HEK293 (cell line): ENCODE data around the gene LATS1.
"Not testable (repeated sequence)": the region's sequence is repeated elsewhere in the genome, so short reads cannot be mapped to it uniquely, and the experiment has no call there.

ENCODE experiments used
- CTCF ChIA-PET: fragments of 350-600 bp; formaldehyde crosslinking; extraction: SDS; loops from one replicate; lab custom pipeline; 2021; ENCODE audit warnings: antibody characterized with exemption; lab: Yijun Ruan, JAX
- POLR2A ChIA-PET: fragments of 300-600 bp; formaldehyde crosslinking; extraction: SDS; loops from one replicate; lab custom pipeline; 2020; ENCODE audit warnings: antibody characterized with exemption, inconsistent platforms; lab: Yijun Ruan, JAX
- H3K27ac ChIP-seq: fragments of 200-500 bp; sonication (Bioruptor generic); 2 replicates; pipeline ENCODE4 v1.5.1; 2014; ENCODE audit warnings: low read depth, low read length, control low read depth, inconsistent platforms; ENCODE audit errors: extremely low read depth
- H3K36me3 ChIP-seq, 2 experiments: fragments of 200-500 bp in 1 of 2; sonication (Bioruptor generic) in 1 of 2; 1 replicate in 1 of 2; 2 replicates in 1 of 2; pipeline ENCODE4 v1.5.1; 2014 to 2017; ENCODE audit warnings: inconsistent platforms in 2 of 2, low read length in 2 of 2; ENCODE audit not compliant: control insufficient read depth in 2 of 2, insufficient read depth in 1 of 2
- H3K4me1 ChIP-seq: fragments of 200-500 bp; sonication (Bioruptor generic); 2 replicates; pipeline ENCODE4 v1.5.1; 2014; ENCODE audit warnings: mild to moderate bottlenecking, low read length, inconsistent platforms; ENCODE audit not compliant: control insufficient read depth, insufficient read depth
- H3K4me3 ChIP-seq: 2 replicates; pipeline ENCODE4 v1.5.1; 2011; ENCODE audit warnings: low read depth, mild to moderate bottlenecking, control low read depth, low read length, moderate library complexity
- H3K9me3 ChIP-seq: fragments of 200-500 bp; sonication (Bioruptor generic); 2 replicates; pipeline ENCODE4 v1.5.1; 2014; ENCODE audit warnings: low read depth, low read length, inconsistent platforms; ENCODE audit not compliant: control insufficient read depth, insufficient read depth
- GLI4 ChIP-seq: fragments of 450-650 bp; formaldehyde crosslinking; IDR thresholded peaks from 2 replicates; pipeline ENCODE4 v1.5.1; 2016; ENCODE audit warnings: missing biosample characterization, missing genetic modification characterization
- RBAK ChIP-seq: fragments of 450-650 bp; formaldehyde crosslinking; IDR thresholded peaks from 2 replicates; pipeline ENCODE4 v1.5.1; 2016; ENCODE audit warnings: missing biosample characterization, missing genetic modification characterization
- SCRT1 ChIP-seq: fragments of 450-650 bp; formaldehyde crosslinking; IDR thresholded peaks from 2 replicates; pipeline ENCODE4 v1.5.1; 2016; ENCODE audit warnings: missing biosample characterization, missing genetic modification characterization, borderline replicate concordance
- SCRT2 ChIP-seq: fragments of 450-650 bp; formaldehyde crosslinking; IDR thresholded peaks from 2 replicates; pipeline ENCODE4 v1.5.1; 2016; ENCODE audit warnings: missing biosample characterization, missing genetic modification characterization
- SP7 ChIP-seq: fragments of 450-650 bp; formaldehyde crosslinking; IDR thresholded peaks from 2 replicates; pipeline ENCODE4 v1.5.1; 2016; ENCODE audit warnings: missing biosample characterization, missing genetic modification characterization
- TCF7L2 ChIP-seq: IDR thresholded peaks from 2 replicates; pipeline ENCODE4 v1.6.1; 2011; ENCODE audit warnings: low read depth, mild to moderate bottlenecking, inconsistent platforms, low read length, moderate library complexity, borderline replicate concordance
- ZFP37 ChIP-seq: fragments of 450-650 bp; formaldehyde crosslinking; IDR thresholded peaks from 2 replicates; pipeline ENCODE4 v1.5.1; 2016; ENCODE audit warnings: missing biosample characterization, missing genetic modification characterization
- ZIC2 ChIP-seq: fragments of 450-650 bp; formaldehyde crosslinking; IDR thresholded peaks from 2 replicates; pipeline ENCODE4 v1.5.1; 2016; ENCODE audit warnings: missing biosample characterization, missing genetic modification characterization
- ZNF138 ChIP-seq: fragments of 450-650 bp; formaldehyde crosslinking; IDR thresholded peaks from 2 replicates; pipeline ENCODE4 v1.5.1; 2016; ENCODE audit warnings: missing biosample characterization, missing genetic modification characterization, borderline replicate concordance
- ZNF19 ChIP-seq: fragments of 450-650 bp; formaldehyde crosslinking; IDR thresholded peaks from 2 replicates; pipeline ENCODE4; 2016; ENCODE audit warnings: missing biosample characterization, missing genetic modification characterization, low read depth
- ZNF416 ChIP-seq: fragments of 450-650 bp; formaldehyde crosslinking; IDR thresholded peaks from 2 replicates; pipeline ENCODE4 v1.5.1; 2016; ENCODE audit warnings: missing biosample characterization, missing genetic modification characterization
- ZNF423 ChIP-seq: fragments of 450-650 bp; formaldehyde crosslinking; IDR thresholded peaks from 2 replicates; pipeline ENCODE4 v1.5.1; 2016; ENCODE audit warnings: missing biosample characterization, missing genetic modification characterization
- ZNF473 ChIP-seq: fragments of 450-650 bp; formaldehyde crosslinking; IDR thresholded peaks from 2 replicates; pipeline ENCODE4 v1.5.1; 2017; ENCODE audit warnings: missing biosample characterization, missing genetic modification characterization
- ZNF514 ChIP-seq: fragments of 450-650 bp; formaldehyde crosslinking; IDR thresholded peaks from 2 replicates; pipeline ENCODE4 v1.5.1; 2016; ENCODE audit warnings: missing biosample characterization, missing genetic modification characterization
- ZNF596 ChIP-seq: fragments of 450-650 bp; IDR thresholded peaks from 2 replicates; pipeline ENCODE4 v1.5.0; 2018; ENCODE audit warnings: missing biosample characterization, mild to moderate bottlenecking, missing genetic modification characterization, moderate library complexity
- ZNF701 ChIP-seq: fragments of 450-650 bp; formaldehyde crosslinking; IDR thresholded peaks from 2 replicates; pipeline ENCODE4 v1.5.1; 2016; ENCODE audit warnings: missing biosample characterization, missing genetic modification characterization
- ZNF776 ChIP-seq: fragments of 450-650 bp; formaldehyde crosslinking; IDR thresholded peaks from 2 replicates; pipeline ENCODE4 v1.5.0; 2017; ENCODE audit warnings: missing biosample characterization, missing genetic modification characterization, borderline replicate concordance
- TF ChIP-seq, protein P1 (sequence below): fragments of 450-650 bp; formaldehyde crosslinking; IDR thresholded peaks from 2 replicates; pipeline ENCODE4 v1.5.1; 2016; ENCODE audit warnings: missing biosample characterization, missing genetic modification characterization
- TF ChIP-seq, protein P2 (sequence below): fragments of 450-650 bp; formaldehyde crosslinking; IDR thresholded peaks from 2 replicates; pipeline ENCODE4 v1.5.1; 2016; ENCODE audit warnings: missing biosample characterization, missing genetic modification characterization
- TF ChIP-seq, protein P3 (sequence below): fragments of 450-650 bp; formaldehyde crosslinking; IDR thresholded peaks from 2 replicates; pipeline ENCODE4 v1.5.1; 2017; ENCODE audit warnings: missing biosample characterization, missing genetic modification characterization

The LATS1 gene

DNA sequence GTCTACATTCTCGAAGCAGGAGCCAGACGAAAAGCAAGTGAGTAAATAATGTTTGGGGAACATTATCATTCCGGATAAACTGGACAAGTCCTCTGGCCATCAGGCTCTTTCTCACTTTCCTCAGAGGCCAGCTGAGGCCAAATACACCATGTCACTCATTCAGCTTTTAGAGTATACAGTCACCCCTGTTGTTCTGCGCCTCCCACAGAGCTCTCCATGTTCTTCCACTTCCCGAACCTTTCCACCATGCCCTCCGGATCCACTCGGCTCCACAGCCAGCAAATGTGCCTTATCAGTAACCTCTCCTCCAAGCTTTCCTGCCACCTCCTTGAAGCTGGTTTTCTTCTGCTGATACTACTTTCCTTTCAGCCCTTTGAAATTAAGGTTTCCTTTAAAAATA lies 31.7 kb downstream of the LATS1 start:
- Histone ChIP-seq H3K36me3 (peaks cover 23 to 51% of the 10 kb centered on the region in 2 experiments), H3K9me3 (no peaks in the 10 kb centered on the region), H3K27ac (no peak overlapping the region), H3K4me1 (no peaks in the 10 kb centered on the region), H3K4me3 (no peak overlapping the region)
- ChIA-PET CTCF (interaction anchor here (0.7 kb wide), 1 partner anchor 89 kb away, joined by 3 read pairs; no protein-coding TSS in a partner anchor), POLR2A (interaction anchor here (0.6 kb wide), 1 partner anchor 82 kb away, joined by 4 read pairs; no protein-coding TSS in a partner anchor)
- no peak for TF ChIP-seq ZNF514 (tag by site-specific recombination)

DNA sequence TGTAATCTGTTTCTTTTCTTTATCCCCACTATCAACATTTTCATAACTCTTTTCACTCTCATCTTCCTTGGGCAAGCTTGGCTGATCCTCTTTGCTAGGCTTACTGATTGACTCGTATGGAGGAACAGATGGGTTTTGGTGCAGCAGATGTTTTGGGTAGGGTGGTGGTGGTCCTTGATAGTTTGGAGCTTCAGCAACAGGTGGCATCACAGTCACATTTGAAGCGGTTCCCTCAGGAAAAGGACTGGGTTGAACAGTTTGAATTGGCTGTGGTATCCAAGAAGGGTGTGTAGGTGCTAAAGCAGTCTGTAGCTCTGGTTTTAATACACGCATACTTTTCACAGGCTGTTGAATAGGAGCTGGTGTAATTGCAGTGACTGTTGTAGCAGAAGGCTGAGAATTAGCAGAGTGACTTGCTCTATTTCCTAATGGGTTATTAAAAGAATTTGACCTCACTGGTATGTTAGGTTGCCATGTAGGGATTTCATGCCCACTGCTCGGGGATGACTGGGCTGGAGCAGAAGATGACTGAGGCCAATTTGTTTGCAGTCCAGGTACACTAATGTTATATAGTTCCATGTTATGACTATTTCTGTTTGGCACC lies 34.5 kb downstream of the LATS1 start:
- Histone ChIP-seq H3K36me3 (peaks cover 22 to 48% of the 10 kb centered on the region in 2 experiments), H3K4me3 (no peak overlapping the region), H3K9me3 (no peaks in the 10 kb centered on the region), H3K4me1 (no peaks in the 10 kb centered on the region), H3K27ac (no peak overlapping the region)
- ChIA-PET POLR2A (no interaction called here), CTCF (no interaction called here)
- TF ChIP-seq ZNF701 (tag by site-specific recombination) (no peak), SCRT1 (tag by site-specific recombination) (peak; percentile 44; the same call in 1 of the 2 replicates), SP7 (tag by site-specific recombination) (no peak), SCRT2 (tag by site-specific recombination) (peak; percentile 96)

DNA sequence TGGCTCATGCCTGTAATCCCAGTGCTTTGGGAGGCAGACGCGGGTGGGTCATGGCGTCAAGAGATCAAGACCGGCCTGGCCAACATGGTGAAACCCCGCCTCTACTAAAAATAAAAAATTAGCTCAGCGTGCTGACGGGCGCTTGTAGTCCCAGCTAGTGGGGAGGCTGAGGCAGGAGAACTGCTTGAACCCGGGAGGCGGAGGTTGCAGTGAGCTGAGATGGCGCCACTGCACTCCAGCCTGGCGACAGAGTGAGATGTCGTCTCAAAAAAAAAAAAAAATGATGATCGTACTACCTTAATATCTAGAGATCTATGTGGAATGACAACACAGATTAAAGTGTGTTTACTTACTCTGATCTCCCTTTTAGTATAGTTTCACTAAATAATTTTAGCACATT lies 36.1 kb downstream of the LATS1 start:
- CTCF ChIA-PET, result interaction anchor here (0.6 to 1.1 kb wide), 3 partner anchors 9 to 18 kb away, joined by 3 to 5 read pairs (median 3); no protein-coding TSS in a partner anchor
- H3K4me3 ChIP-seq, H3K9me3 ChIP-seq, POLR2A ChIA-PET, H3K4me1 ChIP-seq, H3K27ac ChIP-seq: not testable (repeated sequence)
- H3K36me3 ChIP-seq, result peaks cover 19 to 56% of the 10 kb centered on the region in 2 experiments

DNA sequence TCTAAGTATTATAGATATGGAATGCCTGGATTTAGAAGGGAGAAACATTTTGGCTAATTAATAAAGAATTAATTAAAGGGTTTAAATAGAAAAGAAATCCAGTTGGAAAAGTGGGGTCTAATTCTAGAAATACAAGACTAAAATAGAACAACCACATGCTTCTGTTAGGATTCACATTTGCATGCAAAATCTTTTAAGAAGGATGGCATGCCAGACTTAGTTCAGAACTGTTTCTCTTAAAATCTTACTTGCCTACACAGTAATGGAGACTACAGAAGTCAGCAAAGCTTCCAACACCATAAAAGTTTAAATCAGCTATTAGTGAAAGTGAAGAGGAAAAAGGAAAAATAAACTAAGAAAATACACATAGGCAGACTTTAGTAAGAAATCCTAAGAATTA lies 36.7 kb downstream of the LATS1 start:
- CTCF ChIA-PET, result interaction anchor here (0.7 to 1.1 kb wide), 2 partner anchors 8 to 10 kb away, joined by 3 read pairs; no protein-coding TSS in a partner anchor
- no peak overlapping the region for H3K27ac ChIP-seq
- no peak for TF ChIP-seq ZNF138 (tag by site-specific recombination)
- TF ChIP-seq GLI4 (tag by site-specific recombination), result no peak
- no peak for TF ChIP-seq TCF7L2
- no peak for TF ChIP-seq RBAK (tag by site-specific recombination)
- TF ChIP-seq, protein P1, sequence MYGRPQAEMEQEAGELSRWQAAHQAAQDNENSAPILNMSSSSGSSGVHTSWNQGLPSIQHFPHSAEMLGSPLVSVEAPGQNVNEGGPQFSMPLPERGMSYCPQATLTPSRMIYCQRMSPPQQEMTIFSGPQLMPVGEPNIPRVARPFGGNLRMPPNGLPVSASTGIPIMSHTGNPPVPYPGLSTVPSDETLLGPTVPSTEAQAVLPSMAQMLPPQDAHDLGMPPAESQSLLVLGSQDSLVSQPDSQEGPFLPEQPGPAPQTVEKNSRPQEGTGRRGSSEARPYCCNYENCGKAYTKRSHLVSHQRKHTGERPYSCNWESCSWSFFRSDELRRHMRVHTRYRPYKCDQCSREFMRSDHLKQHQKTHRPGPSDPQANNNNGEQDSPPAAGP (tag by site-specific recombination), result no peak
- TF ChIP-seq, all 188 proteins: peak for 0
- POLR2A ChIA-PET, result no interaction called here
- Histone ChIP-seq H3K9me3 (no peaks in the 10 kb centered on the region), H3K36me3 (peaks cover 19 to 57% of the 10 kb centered on the region in 2 experiments), H3K4me3 (no peak overlapping the region), H3K4me1 (no peaks in the 10 kb centered on the region)

DNA sequence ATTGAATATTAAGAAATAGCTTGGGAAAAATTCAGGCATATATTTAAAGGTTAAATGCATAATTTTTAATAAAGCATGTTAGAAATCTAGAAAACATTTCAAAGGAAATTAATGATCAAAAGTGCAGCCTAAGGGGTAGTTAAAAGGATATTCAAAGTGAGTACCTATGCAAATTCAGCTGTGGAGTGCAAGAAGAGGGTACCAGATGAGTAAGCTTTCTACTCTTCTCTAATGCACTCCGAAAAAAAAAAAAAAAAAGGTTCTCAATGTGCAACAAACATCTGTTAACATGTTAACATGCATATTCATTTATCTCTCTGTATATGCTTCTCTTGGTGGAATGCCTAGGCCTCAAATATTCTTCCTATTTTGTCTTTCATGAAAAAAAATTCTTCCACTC lies 37.4 kb downstream of the LATS1 start:
- no peak overlapping the region for H3K27ac ChIP-seq
- CTCF ChIA-PET, result no interaction called here
- H3K9me3 ChIP-seq, result no peaks in the 10 kb centered on the region
- H3K36me3 ChIP-seq, result peaks cover 24 to 60% of the 10 kb centered on the region in 2 experiments
- H3K4me1 ChIP-seq, result no peaks in the 10 kb centered on the region
- H3K4me3 ChIP-seq, result no peak overlapping the region
- POLR2A ChIA-PET, result interaction anchor here (0.6 kb wide), 1 partner anchor 289 kb away, joined by 4 read pairs; no protein-coding TSS in a partner anchor
- TF ChIP-seq ZNF416 (tag by site-specific recombination) (no peak), ZNF473 (tag by site-specific recombination) (no peak), ZNF19 (no peak), ZNF776 (tag by site-specific recombination) (no peak), ZNF596 (tag by site-specific recombination) (no peak), ZFP37 (no peak), ZNF423 (no peak), ZIC2 (tag by site-specific recombination) (no peak)
- TF ChIP-seq, protein P2, sequence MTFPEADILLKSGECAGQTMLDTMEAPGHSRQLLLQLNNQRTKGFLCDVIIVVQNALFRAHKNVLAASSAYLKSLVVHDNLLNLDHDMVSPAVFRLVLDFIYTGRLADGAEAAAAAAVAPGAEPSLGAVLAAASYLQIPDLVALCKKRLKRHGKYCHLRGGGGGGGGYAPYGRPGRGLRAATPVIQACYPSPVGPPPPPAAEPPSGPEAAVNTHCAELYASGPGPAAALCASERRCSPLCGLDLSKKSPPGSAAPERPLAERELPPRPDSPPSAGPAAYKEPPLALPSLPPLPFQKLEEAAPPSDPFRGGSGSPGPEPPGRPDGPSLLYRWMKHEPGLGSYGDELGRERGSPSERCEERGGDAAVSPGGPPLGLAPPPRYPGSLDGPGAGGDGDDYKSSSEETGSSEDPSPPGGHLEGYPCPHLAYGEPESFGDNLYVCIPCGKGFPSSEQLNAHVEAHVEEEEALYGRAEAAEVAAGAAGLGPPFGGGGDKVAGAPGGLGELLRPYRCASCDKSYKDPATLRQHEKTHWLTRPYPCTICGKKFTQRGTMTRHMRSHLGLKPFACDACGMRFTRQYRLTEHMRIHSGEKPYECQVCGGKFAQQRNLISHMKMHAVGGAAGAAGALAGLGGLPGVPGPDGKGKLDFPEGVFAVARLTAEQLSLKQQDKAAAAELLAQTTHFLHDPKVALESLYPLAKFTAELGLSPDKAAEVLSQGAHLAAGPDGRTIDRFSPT (tag by site-specific recombination), result no peak
- TF ChIP-seq, protein P3, sequence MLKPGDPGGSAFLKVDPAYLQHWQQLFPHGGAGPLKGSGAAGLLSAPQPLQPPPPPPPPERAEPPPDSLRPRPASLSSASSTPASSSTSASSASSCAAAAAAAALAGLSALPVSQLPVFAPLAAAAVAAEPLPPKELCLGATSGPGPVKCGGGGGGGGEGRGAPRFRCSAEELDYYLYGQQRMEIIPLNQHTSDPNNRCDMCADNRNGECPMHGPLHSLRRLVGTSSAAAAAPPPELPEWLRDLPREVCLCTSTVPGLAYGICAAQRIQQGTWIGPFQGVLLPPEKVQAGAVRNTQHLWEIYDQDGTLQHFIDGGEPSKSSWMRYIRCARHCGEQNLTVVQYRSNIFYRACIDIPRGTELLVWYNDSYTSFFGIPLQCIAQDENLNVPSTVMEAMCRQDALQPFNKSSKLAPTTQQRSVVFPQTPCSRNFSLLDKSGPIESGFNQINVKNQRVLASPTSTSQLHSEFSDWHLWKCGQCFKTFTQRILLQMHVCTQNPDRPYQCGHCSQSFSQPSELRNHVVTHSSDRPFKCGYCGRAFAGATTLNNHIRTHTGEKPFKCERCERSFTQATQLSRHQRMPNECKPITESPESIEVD, result no peak
